K562 (cell line): ENCODE measurements around the gene TRMT1. TPM values are rescaled to one million over a fixed set of nuclear protein-coding genes. Genes with fewer than 3 reads are reported as not detected.

Experiments
- GTF2A2 ChIP-seq: IDR thresholded peaks from 2 replicates; pipeline ENCODE4 v1.6.1; 2016; ENCODE audit warnings: mild to moderate bottlenecking, missing genetic modification characterization, missing compliant biosample characterization
- KAT7 ChIP-seq: sonication (generic); formaldehyde crosslinking; IDR thresholded peaks from 2 replicates; pipeline ENCODE4 v1.8.0; 2022; ENCODE audit warnings: missing genetic modification reagents, mild to moderate bottlenecking, borderline replicate concordance
- SRSF7 ChIP-seq: fragments of 200-400 bp; formaldehyde crosslinking; optimal IDR thresholded peaks from 2 replicates; pipeline ENCODE3; 2017; ENCODE audit warnings: mild to moderate bottlenecking, low read depth, low read length
- TRIM24 ChIP-seq, 2 experiments: fragments of 450-650 bp; IDR thresholded peaks; 2 replicates each; pipeline ENCODE4 v1.6.1; 2016
- ZNF609 ChIP-seq: sonication (generic); formaldehyde crosslinking; IDR thresholded peaks from 2 replicates; pipeline ENCODE4 v1.8.1; 2023; ENCODE audit warnings: missing genetic modification reagents, mild to moderate bottlenecking, borderline replicate concordance
- ZNF668 ChIP-seq: fragments of 250-450 bp; sonication (Bioruptor Pico); IDR thresholded peaks from 2 replicates; pipeline ENCODE4 v1.8.0; 2022; ENCODE audit warnings: mild to moderate bottlenecking, inconsistent platforms
- polyA plus RNA-seq, 8 experiments: library from polyadenylated mRNA; depleted of rRNA in 4 of 8; stranded (reverse) in 5 of 8; unstranded in 3 of 8; fragments of >200 nt; fragmentation: Nextera tagmentation in 2 of 8; fragmentation: Illumina TruSeq in 1 of 8; extraction: Ambion mirVana in 2 of 8; extraction: Trizol in 1 of 8; gene quantifications; 2 replicates each; pipeline versions ENCODE4 v1.2.1 to v1.2.3, GENCODE V29; 2011 to 2014; ENCODE audit warnings: inconsistent platforms in 1 of 8, missing spikeins in 1 of 8
- total RNA-seq, 7 experiments: library from RNA; depleted of rRNA in 6 of 7; stranded (reverse); fragments of >200 nt in 6 of 7; fragmentation: Illumina TruSeq in 2 of 7; extraction: Trizol in 2 of 7; gene quantifications; 2 replicates each; pipeline versions ENCODE4 v1.2.1 to v1.2.3, GENCODE V29; 2011 to 2021; ENCODE audit warnings: low replicate concordance in 1 of 7
- TF ChIP-seq, protein P1 (sequence below), 2 experiments: fragments of 450-650 bp in 1 of 2; sonication (generic) in 1 of 2; formaldehyde crosslinking in 1 of 2; IDR thresholded peaks in 1 of 2; conservative IDR thresholded peaks in 1 of 2; 2 replicates each; pipeline versions ENCODE4 v1.6.1 to v1.8.1; 2016 to 2023; ENCODE audit warnings: mild to moderate bottlenecking in 2 of 2, moderate library complexity in 2 of 2, inconsistent platforms in 1 of 2, missing genetic modification reagents in 1 of 2
- TF ChIP-seq, protein P2 (sequence below): fragments of 450-650 bp; IDR thresholded peaks from 2 replicates; pipeline ENCODE4 v1.6.1; 2016; ENCODE audit warnings: mild to moderate bottlenecking, moderate library complexity

TRMT1 gene
- total and polyA plus RNA-seq, 9 of the 15 experiments (the other 6 are each of a cell fraction or from before 2014, with no cell fraction given): 5.8 to 158 (median 54.3) TPM

DNA sequence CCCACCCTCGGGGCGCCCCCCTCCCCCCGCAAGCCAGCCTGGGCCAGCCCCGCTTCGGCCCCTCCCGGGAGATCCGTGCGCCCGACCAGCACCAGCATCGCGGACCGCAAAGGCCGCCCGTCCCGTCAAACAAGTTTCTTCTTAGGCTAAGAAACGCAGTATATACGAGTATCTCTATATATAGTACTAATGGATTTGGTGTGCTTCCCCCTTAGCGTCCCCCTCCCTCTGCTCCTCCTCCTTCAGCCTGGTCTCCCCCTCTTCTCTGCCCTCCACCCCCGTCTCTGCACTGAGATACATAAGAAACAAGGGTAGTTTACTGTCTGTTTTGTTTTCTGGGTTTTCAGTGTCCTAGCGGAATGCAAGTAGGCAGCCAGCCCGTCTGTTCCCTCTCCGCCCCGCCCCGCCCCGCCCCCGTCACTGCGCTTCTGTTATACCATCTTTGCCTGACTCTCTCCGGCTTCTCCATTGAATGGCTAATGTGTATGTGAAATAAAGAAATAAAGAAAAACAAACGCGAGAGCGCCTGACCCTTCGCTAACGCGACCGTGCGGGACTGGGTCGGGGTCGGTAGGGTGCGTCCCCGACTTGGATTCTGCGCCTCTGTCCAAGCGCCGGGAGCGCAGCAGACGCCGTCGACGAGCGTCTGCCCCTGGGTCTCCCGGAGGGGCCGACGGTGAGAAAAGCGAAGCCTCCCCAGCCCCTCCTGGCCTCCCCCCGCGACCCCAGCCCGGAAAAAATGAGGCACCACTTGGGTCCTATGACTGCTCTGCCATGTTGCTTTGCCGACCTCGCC is 18.1 kb downstream of the TRMT1 start (continued):
- TF ChIP-seq, protein P1, sequence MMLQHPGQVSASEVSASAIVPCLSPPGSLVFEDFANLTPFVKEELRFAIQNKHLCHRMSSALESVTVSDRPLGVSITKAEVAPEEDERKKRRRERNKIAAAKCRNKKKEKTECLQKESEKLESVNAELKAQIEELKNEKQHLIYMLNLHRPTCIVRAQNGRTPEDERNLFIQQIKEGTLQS (IDR thresholded peaks at IDR 0.05): no peak
- TF ChIP-seq, protein P1 (CRISPR knock-in tag; conservative IDR thresholded peaks at IDR 0.05): no peak
- no peak for TF ChIP-seq ZNF668 (CRISPR knock-in tag)
- TF ChIP-seq, protein P2, sequence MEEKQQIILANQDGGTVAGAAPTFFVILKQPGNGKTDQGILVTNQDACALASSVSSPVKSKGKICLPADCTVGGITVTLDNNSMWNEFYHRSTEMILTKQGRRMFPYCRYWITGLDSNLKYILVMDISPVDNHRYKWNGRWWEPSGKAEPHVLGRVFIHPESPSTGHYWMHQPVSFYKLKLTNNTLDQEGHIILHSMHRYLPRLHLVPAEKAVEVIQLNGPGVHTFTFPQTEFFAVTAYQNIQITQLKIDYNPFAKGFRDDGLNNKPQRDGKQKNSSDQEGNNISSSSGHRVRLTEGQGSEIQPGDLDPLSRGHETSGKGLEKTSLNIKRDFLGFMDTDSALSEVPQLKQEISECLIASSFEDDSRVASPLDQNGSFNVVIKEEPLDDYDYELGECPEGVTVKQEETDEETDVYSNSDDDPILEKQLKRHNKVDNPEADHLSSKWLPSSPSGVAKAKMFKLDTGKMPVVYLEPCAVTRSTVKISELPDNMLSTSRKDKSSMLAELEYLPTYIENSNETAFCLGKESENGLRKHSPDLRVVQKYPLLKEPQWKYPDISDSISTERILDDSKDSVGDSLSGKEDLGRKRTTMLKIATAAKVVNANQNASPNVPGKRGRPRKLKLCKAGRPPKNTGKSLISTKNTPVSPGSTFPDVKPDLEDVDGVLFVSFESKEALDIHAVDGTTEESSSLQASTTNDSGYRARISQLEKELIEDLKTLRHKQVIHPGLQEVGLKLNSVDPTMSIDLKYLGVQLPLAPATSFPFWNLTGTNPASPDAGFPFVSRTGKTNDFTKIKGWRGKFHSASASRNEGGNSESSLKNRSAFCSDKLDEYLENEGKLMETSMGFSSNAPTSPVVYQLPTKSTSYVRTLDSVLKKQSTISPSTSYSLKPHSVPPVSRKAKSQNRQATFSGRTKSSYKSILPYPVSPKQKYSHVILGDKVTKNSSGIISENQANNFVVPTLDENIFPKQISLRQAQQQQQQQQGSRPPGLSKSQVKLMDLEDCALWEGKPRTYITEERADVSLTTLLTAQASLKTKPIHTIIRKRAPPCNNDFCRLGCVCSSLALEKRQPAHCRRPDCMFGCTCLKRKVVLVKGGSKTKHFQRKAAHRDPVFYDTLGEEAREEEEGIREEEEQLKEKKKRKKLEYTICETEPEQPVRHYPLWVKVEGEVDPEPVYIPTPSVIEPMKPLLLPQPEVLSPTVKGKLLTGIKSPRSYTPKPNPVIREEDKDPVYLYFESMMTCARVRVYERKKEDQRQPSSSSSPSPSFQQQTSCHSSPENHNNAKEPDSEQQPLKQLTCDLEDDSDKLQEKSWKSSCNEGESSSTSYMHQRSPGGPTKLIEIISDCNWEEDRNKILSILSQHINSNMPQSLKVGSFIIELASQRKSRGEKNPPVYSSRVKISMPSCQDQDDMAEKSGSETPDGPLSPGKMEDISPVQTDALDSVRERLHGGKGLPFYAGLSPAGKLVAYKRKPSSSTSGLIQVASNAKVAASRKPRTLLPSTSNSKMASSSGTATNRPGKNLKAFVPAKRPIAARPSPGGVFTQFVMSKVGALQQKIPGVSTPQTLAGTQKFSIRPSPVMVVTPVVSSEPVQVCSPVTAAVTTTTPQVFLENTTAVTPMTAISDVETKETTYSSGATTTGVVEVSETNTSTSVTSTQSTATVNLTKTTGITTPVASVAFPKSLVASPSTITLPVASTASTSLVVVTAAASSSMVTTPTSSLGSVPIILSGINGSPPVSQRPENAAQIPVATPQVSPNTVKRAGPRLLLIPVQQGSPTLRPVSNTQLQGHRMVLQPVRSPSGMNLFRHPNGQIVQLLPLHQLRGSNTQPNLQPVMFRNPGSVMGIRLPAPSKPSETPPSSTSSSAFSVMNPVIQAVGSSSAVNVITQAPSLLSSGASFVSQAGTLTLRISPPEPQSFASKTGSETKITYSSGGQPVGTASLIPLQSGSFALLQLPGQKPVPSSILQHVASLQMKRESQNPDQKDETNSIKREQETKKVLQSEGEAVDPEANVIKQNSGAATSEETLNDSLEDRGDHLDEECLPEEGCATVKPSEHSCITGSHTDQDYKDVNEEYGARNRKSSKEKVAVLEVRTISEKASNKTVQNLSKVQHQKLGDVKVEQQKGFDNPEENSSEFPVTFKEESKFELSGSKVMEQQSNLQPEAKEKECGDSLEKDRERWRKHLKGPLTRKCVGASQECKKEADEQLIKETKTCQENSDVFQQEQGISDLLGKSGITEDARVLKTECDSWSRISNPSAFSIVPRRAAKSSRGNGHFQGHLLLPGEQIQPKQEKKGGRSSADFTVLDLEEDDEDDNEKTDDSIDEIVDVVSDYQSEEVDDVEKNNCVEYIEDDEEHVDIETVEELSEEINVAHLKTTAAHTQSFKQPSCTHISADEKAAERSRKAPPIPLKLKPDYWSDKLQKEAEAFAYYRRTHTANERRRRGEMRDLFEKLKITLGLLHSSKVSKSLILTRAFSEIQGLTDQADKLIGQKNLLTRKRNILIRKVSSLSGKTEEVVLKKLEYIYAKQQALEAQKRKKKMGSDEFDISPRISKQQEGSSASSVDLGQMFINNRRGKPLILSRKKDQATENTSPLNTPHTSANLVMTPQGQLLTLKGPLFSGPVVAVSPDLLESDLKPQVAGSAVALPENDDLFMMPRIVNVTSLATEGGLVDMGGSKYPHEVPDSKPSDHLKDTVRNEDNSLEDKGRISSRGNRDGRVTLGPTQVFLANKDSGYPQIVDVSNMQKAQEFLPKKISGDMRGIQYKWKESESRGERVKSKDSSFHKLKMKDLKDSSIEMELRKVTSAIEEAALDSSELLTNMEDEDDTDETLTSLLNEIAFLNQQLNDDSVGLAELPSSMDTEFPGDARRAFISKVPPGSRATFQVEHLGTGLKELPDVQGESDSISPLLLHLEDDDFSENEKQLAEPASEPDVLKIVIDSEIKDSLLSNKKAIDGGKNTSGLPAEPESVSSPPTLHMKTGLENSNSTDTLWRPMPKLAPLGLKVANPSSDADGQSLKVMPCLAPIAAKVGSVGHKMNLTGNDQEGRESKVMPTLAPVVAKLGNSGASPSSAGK: no peak; the same call in 1 of the 2 replicates
- TF ChIP-seq SRSF7: no peak
- TF ChIP-seq TRIM24 (IDR thresholded peaks at IDR 0.05): 0 out of 4 replicates have a peak, but pooled peaks of 1 of the 2 experiments have one; percentile 67
- no peak for TF ChIP-seq ZNF609
- TF ChIP-seq GTF2A2 (tag): no peak
- TF ChIP-seq KAT7 (CRISPR knock-in tag): 0 out of 2 replicates have a peak, but pooled peaks have one; percentile 4
